CD4-positive, alpha-beta T cell treated with Interleukin-15 for 4 hours (primary cell): ENCODE results near the gene DOCK11.

Source experiments
- DNase-seq: peaks from one replicate; pipeline ENCODE4 v3.0.0-alpha.2; 2020; ENCODE audit warnings: low spot score

Gene DOCK11

DNA sequence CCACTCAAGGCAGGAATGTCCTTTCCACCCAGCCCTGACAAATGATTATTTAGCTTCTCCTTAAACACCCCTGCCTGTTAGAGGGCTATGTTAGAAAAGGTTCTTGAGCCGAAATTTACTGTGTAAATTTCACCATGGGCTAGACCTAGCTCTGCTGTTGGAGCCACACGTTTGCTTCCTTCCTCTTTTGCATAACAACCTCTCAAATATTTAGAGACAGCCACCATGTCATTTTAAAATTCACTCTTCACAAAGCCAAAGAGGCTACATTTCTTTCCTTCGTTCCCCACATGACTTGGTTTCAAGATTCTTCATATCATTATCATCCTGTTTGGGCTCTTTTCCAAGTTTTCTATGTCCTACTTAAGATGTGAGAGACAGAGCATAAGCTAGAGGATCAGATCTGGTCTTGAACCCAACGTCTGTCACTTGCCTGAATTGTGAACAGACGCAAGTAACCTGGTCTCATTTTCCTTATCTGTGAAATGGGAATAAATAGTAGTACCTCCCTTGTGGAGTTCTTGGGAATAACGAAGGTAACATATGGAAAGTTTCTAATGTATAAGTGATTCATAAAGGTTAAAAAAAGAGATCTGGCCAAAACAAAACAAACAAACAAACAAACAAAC is 6.7 kb downstream of the DOCK11 start:
- no peak for DNase-seq

- no peak for DNase-seq
These were observed 7.8 kb downstream of the DOCK11 start for GRCh38 chrX:118503260-118504041.

GRCh38 chrX:118504581-118504980 is 9.0 kb downstream of the DOCK11 start:
- DNase-seq = no peak

DNA sequence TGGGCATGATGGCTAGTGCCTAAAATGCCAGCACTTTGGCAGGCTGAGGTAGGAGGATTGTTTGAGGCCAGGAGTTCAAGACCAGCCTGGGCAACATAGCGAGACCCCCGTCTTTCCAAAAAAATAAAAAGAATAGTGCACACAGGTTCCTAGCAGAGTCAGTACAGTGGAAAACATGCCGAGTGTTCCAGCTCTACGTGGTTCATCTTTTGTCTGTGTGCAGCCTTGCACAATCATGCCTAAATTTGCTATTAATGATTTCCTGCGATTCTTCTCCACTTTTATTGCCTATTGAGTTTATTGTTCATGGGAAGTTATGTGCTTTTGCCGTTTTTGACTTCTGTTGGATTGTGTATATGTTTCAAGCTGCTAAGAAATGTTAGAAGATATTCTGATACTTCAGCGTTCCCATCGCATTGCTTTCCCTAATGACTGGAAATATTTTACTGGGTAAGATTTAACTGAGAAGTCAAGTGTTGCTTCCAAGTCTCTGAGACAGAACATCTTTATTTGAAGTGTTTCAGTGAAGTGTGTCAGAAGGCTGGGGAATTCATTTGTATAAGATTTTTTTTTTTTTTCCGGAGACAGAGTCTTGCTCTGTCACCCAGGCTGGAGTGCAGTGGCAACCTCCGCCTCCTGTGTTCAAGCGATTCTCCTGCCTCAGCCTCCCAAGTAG is 11.3 kb downstream of the DOCK11 start:
- no peak for DNase-seq

GRCh38 chrX:118507766-118508165 is 12.2 kb downstream of the DOCK11 start:
- no peak for DNase-seq

DNA sequence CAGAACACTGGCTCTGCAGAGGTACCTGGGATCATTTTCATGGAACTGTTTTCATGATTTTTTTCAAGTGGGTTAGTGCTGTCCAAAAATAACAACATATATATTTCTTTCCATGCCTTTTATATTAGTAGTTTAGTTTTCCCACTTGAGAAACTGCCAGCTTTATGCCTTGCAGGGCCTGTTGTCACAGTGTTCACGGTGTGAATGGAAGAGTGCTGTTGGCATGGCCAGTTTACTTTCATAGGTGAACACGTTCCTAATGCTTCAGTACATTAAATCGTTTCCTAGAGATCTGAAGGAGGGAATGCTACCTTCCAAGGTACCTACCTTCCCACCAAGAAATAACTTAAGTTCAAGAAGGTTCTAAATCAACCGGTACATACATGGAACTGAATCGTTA is 12.6 kb downstream of the DOCK11 start:
- no peak for DNase-seq

DNA sequence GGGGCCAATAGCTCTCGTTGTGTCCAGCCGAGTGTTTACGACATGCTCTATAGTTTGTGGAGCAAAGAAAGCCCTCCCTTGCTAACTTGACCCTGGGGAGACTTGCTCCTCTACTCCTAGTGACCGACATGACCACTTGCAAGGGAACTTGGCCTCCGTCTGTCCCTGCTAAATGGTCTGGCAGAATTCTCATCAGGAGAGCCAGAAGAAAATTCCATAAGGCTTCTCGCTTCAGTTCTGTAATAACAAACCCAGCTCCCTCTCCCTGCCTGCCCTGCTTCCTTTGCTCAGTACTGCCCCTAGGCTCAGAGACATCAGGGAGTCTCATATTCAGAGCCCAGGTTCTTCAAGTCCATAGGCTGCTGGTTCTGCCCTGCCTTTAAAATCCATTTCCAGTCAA is 13.0 kb downstream of the DOCK11 start:
- no peak for DNase-seq

GRCh38 chrX:118510111-118510510 is 14.5 kb downstream of the DOCK11 start:
- DNase-seq = no peak

- no peak for DNase-seq
These were observed 17.7 kb downstream of the DOCK11 start for GRCh38 chrX:118513120-118513898.

- no peak for DNase-seq
These were observed 24.0 kb downstream of the DOCK11 start for GRCh38 chrX:118519411-118520215.

GRCh38 chrX:118520216-118521206 is 24.9 kb downstream of the DOCK11 start:
- DNase-seq = no peak

DNA sequence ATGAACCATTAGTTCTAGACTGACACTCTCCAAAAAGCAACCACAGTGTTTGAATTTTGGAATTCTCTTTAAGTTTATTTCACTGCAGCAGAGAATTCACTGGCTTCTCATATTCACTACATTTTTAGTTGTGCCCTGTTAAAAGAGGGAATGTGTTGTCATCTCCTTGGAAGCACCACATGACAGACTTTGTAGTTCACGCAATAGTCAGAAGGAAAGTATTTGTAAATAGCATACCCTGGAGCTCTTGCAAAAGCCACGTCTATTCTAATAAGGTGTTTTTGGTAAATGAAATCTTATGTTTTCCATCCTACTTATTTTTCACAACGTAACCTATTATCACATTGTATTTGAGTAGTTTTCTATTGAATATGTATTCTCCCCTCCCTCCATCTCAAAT is 25.8 kb downstream of the DOCK11 start:
- DNase-seq = no peak

DNA sequence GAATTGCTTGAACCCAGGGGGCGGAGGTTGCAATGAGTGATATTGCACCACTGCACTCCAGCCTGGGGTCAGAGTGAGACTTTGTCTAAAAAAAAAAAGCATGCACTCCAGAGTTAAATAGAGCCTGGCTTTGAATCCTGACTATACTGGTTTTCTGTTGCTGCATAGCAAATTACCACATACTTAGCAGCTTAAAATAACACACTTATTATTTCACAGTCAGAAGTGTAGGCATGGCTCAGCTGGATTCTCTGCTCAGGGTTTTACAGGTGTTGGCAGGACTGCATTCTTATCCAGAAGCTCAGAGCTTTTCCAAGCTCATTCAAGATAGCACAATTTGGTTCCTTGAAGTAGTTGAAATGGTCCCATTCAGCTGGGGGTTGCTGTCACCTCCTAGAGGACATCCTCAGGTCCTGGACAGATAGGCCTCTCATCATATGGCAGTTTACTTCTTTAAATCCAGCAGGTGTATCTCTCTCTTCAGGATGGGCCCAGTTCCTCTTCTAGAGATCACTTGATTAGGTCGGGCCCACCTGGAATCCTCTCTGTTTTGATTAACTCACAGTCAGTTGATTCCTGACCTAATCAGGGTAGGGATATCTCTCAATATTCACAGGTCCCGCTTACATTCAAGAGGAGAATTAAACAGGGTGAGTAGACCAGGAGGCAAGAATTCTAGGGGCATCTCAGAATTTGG is 26.8 kb downstream of the DOCK11 start:
- DNase-seq = no peak

DNA sequence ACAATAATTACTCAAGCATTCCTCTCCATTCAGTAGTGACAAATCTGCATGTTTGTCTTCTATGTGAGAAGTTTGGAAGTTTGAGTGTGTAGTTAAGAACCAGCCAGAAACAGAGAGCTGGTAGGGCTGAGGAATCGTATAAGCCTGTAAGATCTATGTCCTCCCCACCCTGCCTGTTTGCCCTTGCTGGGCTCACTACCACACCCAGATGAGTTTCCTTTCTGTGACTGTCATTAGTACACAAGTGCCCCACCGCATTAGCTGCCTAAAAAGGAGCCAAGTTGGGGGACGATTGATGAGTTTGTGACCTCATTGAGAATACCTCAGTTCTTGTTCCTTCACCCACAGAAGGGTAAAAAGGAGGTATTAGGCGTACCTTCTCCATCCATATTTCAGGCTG is 28.3 kb downstream of the DOCK11 start:
- DNase-seq = peak; percentile 68

DNA sequence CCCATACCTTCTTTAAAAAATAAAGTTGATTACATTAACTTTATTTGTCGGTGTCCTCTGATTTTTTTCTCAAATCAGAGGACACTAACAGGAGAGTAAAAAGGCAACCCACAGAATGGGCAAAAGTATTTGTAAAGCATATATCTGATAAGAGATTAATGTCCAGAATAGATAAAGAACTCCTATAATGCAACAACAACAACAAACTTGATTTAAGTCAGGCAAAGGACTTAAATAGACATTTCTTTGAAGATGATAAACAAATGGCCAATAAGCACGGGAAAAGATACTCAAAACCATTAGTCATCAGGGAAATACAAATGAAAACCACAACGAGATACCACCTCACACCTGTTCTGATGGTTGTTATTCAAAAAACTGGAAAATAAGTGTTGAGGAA is 28.7 kb downstream of the DOCK11 start:
- DNase-seq = no peak

DNA sequence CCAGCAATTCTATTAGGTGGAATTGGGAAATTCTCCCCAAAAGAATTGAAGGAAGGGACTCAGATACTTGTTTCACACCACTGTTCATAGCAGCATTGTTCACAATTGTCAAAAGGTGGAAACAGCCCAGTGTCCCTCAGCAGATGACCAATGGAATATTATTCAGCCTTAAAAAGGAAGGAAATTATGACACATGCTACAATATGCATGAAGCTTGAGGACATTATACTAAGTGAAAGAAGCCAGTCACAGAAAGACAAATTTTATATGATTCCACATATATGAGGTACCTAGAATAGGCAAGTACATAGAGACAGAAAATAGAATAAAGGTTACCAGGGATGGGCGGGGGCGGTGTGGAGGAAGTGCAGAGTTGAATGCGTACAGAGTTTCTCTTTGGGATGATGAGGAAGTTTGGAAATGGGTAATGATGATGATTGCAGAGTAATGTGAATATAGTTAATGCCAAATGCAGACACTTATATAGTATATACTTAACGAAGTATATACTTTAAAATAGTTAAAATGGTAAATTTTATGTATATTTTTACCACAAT is 29.6 kb downstream of the DOCK11 start:
- no peak for DNase-seq

- DNase-seq = no peak
These were observed 30.5 kb downstream of the DOCK11 start for GRCh38 chrX:118526149-118526548.

GRCh38 chrX:118528071-118528737 is 32.6 kb downstream of the DOCK11 start:
- DNase-seq = peak; percentile 57
